ENCODE results near the gene CABYR. TPM values are rescaled to one million over a fixed set of nuclear protein-coding genes. Genes with fewer than 3 reads are reported as not detected.

Gene CABYR
- total and polyA plus RNA-seq, 2 donors (not counting 1 experiment from before 2014, with no cell fraction given): 1.7 to 4.4 TPM

GRCh38 chr18:24177499-24178133 is 38.8 kb downstream of the CABYR start:
- Histone ChIP-seq H3K9ac (ENCODE audit: low read length) (peak overlapping the region; percentile 59), H4K20me1 (ENCODE audit: control insufficient read depth, insufficient read depth, low read length, poor library complexity, severe bottlenecking) (no peaks in the 10 kb centered on the region), H3K79me2 (ENCODE audit: control insufficient read depth, insufficient read depth, low read length) (no peaks in the 10 kb centered on the region), H3K4me2 (replicated peaks; ENCODE audit: low read depth, low read length, poor library complexity, severe bottlenecking) (peak overlapping the region; percentile 78), H3K4me3 (ENCODE audit: control extremely low read depth in 1 of 5, extremely low read depth in 1 of 5, insufficient read depth in 1 of 5, low read depth in 2 of 5, low read length in 4 of 5) (peak overlapping the region in 2 of 5 experiments; percentile 41 to 56), H3K36me3 (replicated peaks in 1 of 2; ENCODE audit: control extremely low read depth in 1 of 2, control insufficient read depth in 1 of 2, extremely low read depth in 1 of 2, insufficient read depth in 2 of 2, low read length in 1 of 2) (no peaks in the 10 kb centered on the region), H3K27me3 (replicated peaks in 1 of 4; ENCODE audit: control extremely low read depth in 1 of 4, control insufficient read depth in 3 of 4, insufficient read depth in 4 of 4, low read length in 3 of 4) (no peaks in the 10 kb centered on the region), H3K27ac (ENCODE audit: low read length in 2 of 2) (peak overlapping the region; percentile 78 to 87), H3K9me3 (ENCODE audit: control extremely low read depth in 1 of 3, control insufficient read depth in 2 of 3, insufficient read depth in 1 of 3, low read length in 2 of 3) (no peaks in the 10 kb centered on the region), H2AFZ (ENCODE audit: insufficient read depth, low read depth, low read length, poor library complexity, severe bottlenecking) (peak overlapping the region; percentile 91), H3K4me1 (ENCODE audit: control insufficient read depth in 2 of 2, insufficient read depth in 2 of 2, low read length in 2 of 2) (peaks cover 22 to 24% of the 10 kb centered on the region in 2 donors)
- ChIA-PET POLR2A (no interaction called here), CTCF (interaction anchor here (1.1 to 3.7 kb wide), 6 partner anchors 8 to 661 kb away, joined by 3 to 60 read pairs (median 4); no protein-coding TSS in a partner anchor)
- TF ChIP-seq CTCF (IDR thresholded peaks at IDR 0.05) (no peak), EZH2 (IDR thresholded peaks at IDR 0.05; ENCODE audit: borderline replicate concordance, insufficient read depth, low read depth, low read length, poor library complexity, severe bottlenecking) (no peak)
- Mint-ChIP-seq H3K9me3 (ENCODE audit: insufficient read depth) (no peaks in the 10 kb centered on the region), H3K4me1 (peaks cover 25% of the 10 kb centered on the region), H3K4me3 (peak overlapping the region; percentile 81), H3K27me3 (no peaks in the 10 kb centered on the region), H3K27ac (peak overlapping the region; percentile 92)
- intact Hi-C loops (cut with micrococcal nuclease): no loop called here
- DNase-seq: no peak
- WGBS (ENCODE audit: insufficient coverage): no CpG with 5 or more reads among the region's 5 CpGs
- no peak for ATAC-seq (ENCODE audit: low read depth)

GRCh38 chr18:24180048-24180447 is 41.2 kb downstream of the CABYR start:
- WGBS (ENCODE audit: insufficient coverage): no CpG with 5 or more reads among the region's 1 CpG
- DNase-seq (no peak), ATAC-seq (ENCODE audit: low read depth) (no peak)
- no peak overlapping the region for H3K27ac ChIP-seq (ENCODE audit: low read length in 2 of 2)
- H3K4me3 ChIP-seq (ENCODE audit: control extremely low read depth in 1 of 5, extremely low read depth in 1 of 5, insufficient read depth in 1 of 5, low read depth in 2 of 5, low read length in 4 of 5): no peak overlapping the region
- H3K27me3 ChIP-seq (replicated peaks in 1 of 4; ENCODE audit: control extremely low read depth in 1 of 4, control insufficient read depth in 3 of 4, insufficient read depth in 4 of 4, low read length in 3 of 4): no peaks in the 10 kb centered on the region
- intact Hi-C loops (cut with micrococcal nuclease): no loop called here
- H4K20me1 ChIP-seq (ENCODE audit: control insufficient read depth, insufficient read depth, low read length, poor library complexity, severe bottlenecking): no peaks in the 10 kb centered on the region
- H3K4me3 Mint-ChIP-seq: no peak overlapping the region
- peaks cover 25% of the 10 kb centered on the region for H3K4me1 Mint-ChIP-seq
- TF ChIP-seq EZH2 (IDR thresholded peaks at IDR 0.05; ENCODE audit: borderline replicate concordance, insufficient read depth, low read depth, low read length, poor library complexity, severe bottlenecking): no peak
- no peak for TF ChIP-seq CTCF (IDR thresholded peaks at IDR 0.05)
- no peaks in the 10 kb centered on the region for H3K27me3 Mint-ChIP-seq
- H3K4me2 ChIP-seq (replicated peaks; ENCODE audit: low read depth, low read length, poor library complexity, severe bottlenecking): no peak overlapping the region
- H3K9me3 ChIP-seq (ENCODE audit: control extremely low read depth in 1 of 3, control insufficient read depth in 2 of 3, insufficient read depth in 1 of 3, low read length in 2 of 3): no peaks in the 10 kb centered on the region
- no peaks in the 10 kb centered on the region for H3K79me2 ChIP-seq (ENCODE audit: control insufficient read depth, insufficient read depth, low read length)
- no peak overlapping the region for H3K27ac Mint-ChIP-seq
- H3K9me3 Mint-ChIP-seq (ENCODE audit: insufficient read depth): no peaks in the 10 kb centered on the region
- no peak overlapping the region for H2AFZ ChIP-seq (ENCODE audit: insufficient read depth, low read depth, low read length, poor library complexity, severe bottlenecking)
- no peaks in the 10 kb centered on the region for H3K36me3 ChIP-seq (replicated peaks in 1 of 2; ENCODE audit: control extremely low read depth in 1 of 2, control insufficient read depth in 1 of 2, extremely low read depth in 1 of 2, insufficient read depth in 2 of 2, low read length in 1 of 2)
- H3K4me1 ChIP-seq (ENCODE audit: control insufficient read depth in 2 of 2, insufficient read depth in 2 of 2, low read length in 2 of 2): peaks cover 22 to 24% of the 10 kb centered on the region in 2 donors
- no peak overlapping the region for H3K9ac ChIP-seq (ENCODE audit: low read length)
- POLR2A ChIA-PET: no interaction called here
- CTCF ChIA-PET: interaction anchor here (0.7 kb wide), 1 partner anchor 80 kb away, joined by 3 read pairs; no protein-coding TSS in a partner anchor
